ENCODE results near the gene RPA1. TPM values are rescaled to one million over a fixed set of nuclear protein-coding genes. Genes with fewer than 3 reads are reported as not detected.

Gene RPA1
- total RNA-seq, 2 donors from 2014 or later = 63.4 to 105 TPM

DNA sequence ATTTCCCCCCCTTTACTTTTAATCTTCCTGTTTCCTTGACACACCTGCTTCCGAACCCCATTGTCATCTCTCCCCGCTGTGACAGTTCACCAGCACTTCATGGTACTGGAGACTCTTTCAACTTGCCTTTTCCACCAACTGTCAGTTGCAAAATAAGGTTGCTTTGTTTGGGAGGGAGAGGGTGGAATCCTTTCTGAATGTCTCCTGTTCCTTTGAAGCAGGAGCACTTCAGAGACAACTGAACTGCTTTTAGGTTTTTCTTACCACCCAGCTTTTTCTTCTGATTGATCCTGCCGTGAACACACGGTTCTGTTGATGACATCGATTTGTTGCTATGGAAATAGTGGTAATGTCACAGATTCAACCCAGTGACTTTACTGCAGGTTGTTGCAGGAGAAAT, 42.0 kb downstream of the RPA1 start:
- Histone ChIP-seq H3K9ac (ENCODE audit: low read depth in 2 of 2, low read length in 2 of 2) (no peak overlapping the region), H3K4me3 (no peak overlapping the region), H3K27ac (no peak overlapping the region), H3K27me3 (no peaks in the 10 kb centered on the region), H3K9me3 (no peaks in the 10 kb centered on the region), H3K4me1 (no peaks in the 10 kb centered on the region), H3K36me3 (peaks cover 13% of the 10 kb centered on the region)
- TF ChIP-seq, protein P1, sequence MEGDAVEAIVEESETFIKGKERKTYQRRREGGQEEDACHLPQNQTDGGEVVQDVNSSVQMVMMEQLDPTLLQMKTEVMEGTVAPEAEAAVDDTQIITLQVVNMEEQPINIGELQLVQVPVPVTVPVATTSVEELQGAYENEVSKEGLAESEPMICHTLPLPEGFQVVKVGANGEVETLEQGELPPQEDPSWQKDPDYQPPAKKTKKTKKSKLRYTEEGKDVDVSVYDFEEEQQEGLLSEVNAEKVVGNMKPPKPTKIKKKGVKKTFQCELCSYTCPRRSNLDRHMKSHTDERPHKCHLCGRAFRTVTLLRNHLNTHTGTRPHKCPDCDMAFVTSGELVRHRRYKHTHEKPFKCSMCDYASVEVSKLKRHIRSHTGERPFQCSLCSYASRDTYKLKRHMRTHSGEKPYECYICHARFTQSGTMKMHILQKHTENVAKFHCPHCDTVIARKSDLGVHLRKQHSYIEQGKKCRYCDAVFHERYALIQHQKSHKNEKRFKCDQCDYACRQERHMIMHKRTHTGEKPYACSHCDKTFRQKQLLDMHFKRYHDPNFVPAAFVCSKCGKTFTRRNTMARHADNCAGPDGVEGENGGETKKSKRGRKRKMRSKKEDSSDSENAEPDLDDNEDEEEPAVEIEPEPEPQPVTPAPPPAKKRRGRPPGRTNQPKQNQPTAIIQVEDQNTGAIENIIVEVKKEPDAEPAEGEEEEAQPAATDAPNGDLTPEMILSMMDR (IDR thresholded peaks at IDR 0.05) = no peak
- intact Hi-C loops (cut with DNase I) = no loop called here
- no peak for DNase-seq

DNA sequence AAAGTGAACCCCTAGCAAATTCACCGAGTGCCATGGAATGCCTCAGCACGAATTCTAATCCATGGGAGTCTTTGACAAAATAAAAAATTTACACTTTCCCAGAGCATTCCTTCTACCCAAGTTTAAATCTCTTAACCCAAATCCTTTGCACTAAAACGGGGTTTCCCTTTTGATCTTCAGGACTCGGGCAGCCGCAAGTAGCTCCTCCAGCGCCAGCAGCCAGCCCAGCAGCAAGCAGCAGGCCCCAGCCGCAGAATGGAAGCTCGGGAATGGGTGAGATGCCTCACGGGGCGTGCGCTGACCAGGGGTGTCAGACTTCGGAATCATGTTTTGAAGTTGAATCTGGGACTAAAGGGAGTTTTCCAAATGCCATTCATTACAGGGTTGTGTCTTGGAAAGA, 42.4 kb downstream of the RPA1 start:
- TF ChIP-seq, protein P1 (IDR thresholded peaks at IDR 0.05) = no peak
- DNase-seq = no peak
- Histone ChIP-seq H3K4me1 (no peaks in the 10 kb centered on the region), H3K36me3 (peaks cover 13% of the 10 kb centered on the region), H3K9ac (ENCODE audit: low read depth in 2 of 2, low read length in 2 of 2) (no peak overlapping the region), H3K4me3 (no peak overlapping the region), H3K9me3 (no peaks in the 10 kb centered on the region), H3K27ac (no peak overlapping the region), H3K27me3 (no peaks in the 10 kb centered on the region)
- intact Hi-C loops (cut with DNase I) = no loop called here

DNA sequence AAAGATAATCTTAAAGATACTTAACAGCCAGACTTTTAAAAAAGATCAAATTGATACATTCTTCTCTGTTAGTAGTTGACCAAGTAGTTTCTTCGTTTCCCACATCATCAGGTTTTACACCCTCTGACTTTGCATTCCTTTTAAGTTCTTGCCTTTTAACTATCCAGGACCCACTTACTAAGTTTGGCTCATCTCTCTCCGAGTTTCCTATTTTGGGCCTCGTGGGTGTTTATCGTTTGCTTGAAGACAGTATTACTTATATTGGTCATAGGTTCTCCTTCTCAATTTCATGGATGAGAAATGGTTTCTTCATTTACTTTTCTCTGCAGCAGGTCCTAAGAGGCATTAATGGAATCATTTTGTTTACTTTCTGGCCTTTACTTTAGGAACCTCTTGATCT, 43.2 kb downstream of the RPA1 start:
- no peaks in the 10 kb centered on the region for H3K4me1 ChIP-seq
- TF ChIP-seq, protein P1 (IDR thresholded peaks at IDR 0.05) = no peak
- no peak overlapping the region for H3K27ac ChIP-seq
- no peak for DNase-seq
- no peaks in the 10 kb centered on the region for H3K27me3 ChIP-seq
- peaks cover 13% of the 10 kb centered on the region for H3K36me3 ChIP-seq
- H3K4me3 ChIP-seq = no peak overlapping the region
- intact Hi-C loops (cut with DNase I) = no loop called here
- H3K9ac ChIP-seq (ENCODE audit: low read depth in 2 of 2, low read length in 2 of 2) = no peak overlapping the region
- H3K9me3 ChIP-seq = no peaks in the 10 kb centered on the region

DNA sequence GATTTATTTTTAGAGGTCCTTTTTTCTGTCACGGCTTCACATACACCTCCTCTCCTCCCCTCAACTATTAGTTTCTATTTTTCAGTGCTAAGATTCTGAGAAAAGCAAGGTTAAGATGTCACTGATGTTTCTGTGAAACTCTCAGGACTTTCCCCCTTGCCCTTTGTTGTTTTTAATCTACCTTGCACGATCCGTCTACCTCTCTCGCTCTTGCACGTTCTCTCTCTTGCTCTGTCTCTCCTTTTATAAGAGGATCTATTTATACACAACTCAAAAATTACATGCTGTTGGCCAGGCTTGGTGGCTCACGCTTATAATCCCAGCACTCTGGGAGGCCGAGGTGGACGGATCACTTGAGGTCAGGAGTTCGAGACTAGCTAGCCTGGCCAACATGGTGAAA, 43.6 kb downstream of the RPA1 start:
- Histone ChIP-seq H3K9me3 (no peaks in the 10 kb centered on the region), H3K27ac (no peak overlapping the region), H3K4me3 (no peak overlapping the region), H3K36me3 (peaks cover 13% of the 10 kb centered on the region), H3K9ac (ENCODE audit: low read depth in 2 of 2, low read length in 2 of 2) (no peak overlapping the region), H3K4me1 (no peaks in the 10 kb centered on the region), H3K27me3 (no peaks in the 10 kb centered on the region)
- intact Hi-C loops (cut with DNase I) = no loop called here
- TF ChIP-seq, protein P1 (IDR thresholded peaks at IDR 0.05) = no peak
- no peak for DNase-seq

DNA sequence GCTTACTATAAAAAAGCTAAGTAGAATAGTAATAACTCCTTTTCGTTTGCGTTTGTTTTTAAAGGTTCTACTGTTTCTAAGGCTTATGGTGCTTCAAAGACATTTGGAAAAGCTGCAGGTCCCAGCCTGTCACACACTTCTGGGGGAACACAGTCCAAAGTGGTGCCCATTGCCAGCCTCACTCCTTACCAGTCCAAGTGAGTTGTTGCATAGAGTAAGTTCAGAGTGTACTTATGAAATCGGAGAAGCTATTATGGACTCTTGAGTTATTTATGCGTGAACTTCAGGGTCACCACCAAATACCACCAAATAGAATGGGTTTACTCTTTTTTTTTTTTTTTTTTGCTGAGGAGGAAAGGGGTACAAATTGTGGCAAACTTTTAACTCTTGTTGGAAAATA, 45.8 kb downstream of the RPA1 start:
- peaks cover 16% of the 10 kb centered on the region for H3K36me3 ChIP-seq
- H3K4me1 ChIP-seq = no peaks in the 10 kb centered on the region
- intact Hi-C loops (cut with DNase I) = no loop called here
- no peak for DNase-seq
- no peak overlapping the region for H3K27ac ChIP-seq
- no peak overlapping the region for H3K9ac ChIP-seq (ENCODE audit: low read depth in 2 of 2, low read length in 2 of 2)
- H3K27me3 ChIP-seq = no peaks in the 10 kb centered on the region
- H3K4me3 ChIP-seq = no peak overlapping the region
- H3K9me3 ChIP-seq = no peaks in the 10 kb centered on the region
- TF ChIP-seq, protein P1 (IDR thresholded peaks at IDR 0.05) = no peak

Data from colonic mucosa (tissue), 4 donors.